ENCODE data around the gene LCN15. TPM values are rescaled to one million over a fixed set of nuclear protein-coding genes. Genes with fewer than 3 reads are reported as not detected.

LCN15 gene
- total and polyA plus RNA-seq, 9 donors: 0.16 to 4.0 (median 0.68) TPM; not detected in 1

DNA sequence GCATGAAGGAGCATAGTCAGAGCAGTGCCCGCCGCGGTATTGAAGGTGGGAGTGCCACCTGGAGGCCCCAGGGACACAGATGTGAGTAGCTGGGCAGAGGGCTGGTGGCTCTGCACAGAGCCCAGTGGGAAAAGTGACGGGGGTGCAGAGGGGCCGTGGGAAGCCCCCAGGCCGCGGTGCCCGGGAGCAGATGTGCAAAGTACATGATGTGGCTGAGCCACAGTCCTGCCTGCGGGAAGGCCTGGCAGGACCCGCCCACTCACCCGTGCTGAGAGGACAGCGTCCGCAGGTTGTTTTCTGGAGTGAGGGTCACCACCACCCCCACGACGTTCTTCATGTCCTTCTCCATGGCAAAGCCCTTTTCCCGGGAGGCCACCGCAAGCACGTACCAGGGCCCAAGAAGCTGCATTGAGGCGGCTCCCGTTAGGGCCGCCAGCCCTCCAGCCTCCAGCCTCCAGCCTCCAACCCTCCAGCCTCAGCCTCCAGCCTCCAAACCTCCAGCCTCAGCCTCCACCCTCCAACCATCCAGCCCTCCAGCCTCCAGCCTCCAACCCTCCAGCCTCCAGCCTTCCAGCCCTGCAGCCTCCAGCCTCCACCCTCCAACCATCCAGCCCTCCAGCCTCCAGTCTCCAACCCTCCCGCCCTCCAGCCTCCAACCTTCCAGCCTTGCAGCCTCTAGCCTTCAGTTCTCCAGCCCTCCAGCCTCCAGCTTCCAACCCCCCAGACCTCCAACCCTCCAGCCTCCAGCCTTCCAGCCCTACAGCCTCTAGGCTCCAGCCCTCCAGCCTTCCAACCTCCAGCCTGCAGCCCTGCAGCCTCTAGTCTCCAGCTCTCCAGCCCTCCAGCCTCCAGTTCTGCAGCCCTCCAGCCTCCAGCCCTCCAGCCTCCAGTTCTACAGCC is 16.9 kb downstream of the LCN15 start:
- H3K27me3 ChIP-seq (ENCODE audit: control insufficient read depth, insufficient read depth, low read length): peaks cover 8% of the 10 kb centered on the region
- 83% methylated on average over 22 of the region's 22 CpGs for WGBS (ENCODE audit: insufficient coverage)

DNA sequence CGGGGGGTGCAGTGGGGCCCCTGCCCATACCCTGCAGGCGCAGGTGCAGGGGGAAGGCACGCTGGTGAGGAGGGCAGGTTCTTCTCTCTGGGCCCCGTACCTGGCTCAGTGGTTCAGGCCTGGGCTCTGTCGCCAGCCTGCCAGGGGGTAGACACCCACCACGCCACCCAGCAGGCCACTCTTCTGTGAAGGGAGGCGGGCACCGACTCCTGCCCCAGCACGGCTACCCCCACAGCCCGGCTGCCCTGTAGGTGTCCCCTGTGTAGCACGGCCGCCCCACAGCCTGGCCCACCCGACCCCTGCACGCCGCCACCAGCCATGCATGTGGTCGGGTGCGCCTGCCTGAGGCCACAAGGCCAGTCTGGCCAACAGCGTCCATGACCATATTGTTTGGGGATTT is 17.7 kb downstream of the LCN15 start:
- Histone ChIP-seq H3K27ac (ENCODE audit: low read length) (no peak overlapping the region), H3K36me3 (ENCODE audit: control insufficient read depth, insufficient read depth, low read length) (no peaks in the 10 kb centered on the region), H3K27me3 (ENCODE audit: control insufficient read depth, insufficient read depth, low read length) (peaks cover 16% of the 10 kb centered on the region), H3K4me3 (ENCODE audit: low read length) (no peak overlapping the region), H3K9me3 (replicated peaks; ENCODE audit: control insufficient read depth, low read depth, low read length) (peaks cover 5% of the 10 kb centered on the region), H3K4me1 (ENCODE audit: control insufficient read depth, insufficient read depth, low read length) (peaks cover 16% of the 10 kb centered on the region)
- WGBS (ENCODE audit: insufficient coverage): 86% methylated on average over 18 of the region's 18 CpGs
- DNase-seq: no peak

More for the DNA sequence above, 16.9 kb downstream of the LCN15 start:
- Histone ChIP-seq H3K4me1 (ENCODE audit: control insufficient read depth, insufficient read depth, low read length) (peaks cover 8% of the 10 kb centered on the region), H3K4me3 (ENCODE audit: low read length) (no peak overlapping the region), H3K27ac (ENCODE audit: low read length) (no peak overlapping the region), H3K9me3 (replicated peaks; ENCODE audit: control insufficient read depth, low read depth, low read length) (peaks cover 9% of the 10 kb centered on the region), H3K36me3 (ENCODE audit: control insufficient read depth, insufficient read depth, low read length) (no peaks in the 10 kb centered on the region)
- DNase-seq: no peak

DNA sequence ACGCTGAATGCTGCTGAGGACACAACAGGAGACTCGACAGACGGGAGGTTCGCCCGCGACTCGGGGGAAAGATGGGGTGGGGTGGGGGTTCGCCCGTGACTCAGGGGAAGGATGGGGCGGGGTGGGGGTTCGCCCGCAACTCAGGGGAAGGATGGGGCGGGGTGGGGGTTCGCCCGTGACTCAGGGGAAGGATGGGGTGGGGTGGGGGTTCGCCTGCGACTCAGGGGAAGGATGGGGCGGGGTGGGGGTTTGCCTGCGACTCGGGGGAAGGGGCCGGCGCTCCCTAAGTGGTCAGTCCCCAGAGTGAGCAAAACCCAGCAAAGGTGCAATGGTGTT is 18.2 kb downstream of the LCN15 start:
- H3K27ac ChIP-seq (ENCODE audit: low read length): no peak overlapping the region
- no peaks in the 10 kb centered on the region for H3K36me3 ChIP-seq (ENCODE audit: control insufficient read depth, insufficient read depth, low read length)
- H3K27me3 ChIP-seq (ENCODE audit: control insufficient read depth, insufficient read depth, low read length): peaks cover 21% of the 10 kb centered on the region
- no peak overlapping the region for H3K4me3 ChIP-seq (ENCODE audit: low read length)
- peaks cover under 1% of the 10 kb centered on the region for H3K9me3 ChIP-seq (replicated peaks; ENCODE audit: control insufficient read depth, low read depth, low read length)
- WGBS (ENCODE audit: insufficient coverage): 73% methylated on average over 6 of the region's 22 CpGs
- H3K4me1 ChIP-seq (ENCODE audit: control insufficient read depth, insufficient read depth, low read length): peaks cover 21% of the 10 kb centered on the region
- DNase-seq: no peak

- no peak overlapping the region for H3K27ac ChIP-seq (ENCODE audit: low read length)
- peaks cover 27% of the 10 kb centered on the region for H3K4me1 ChIP-seq (ENCODE audit: control insufficient read depth, insufficient read depth, low read length)
- H3K4me3 ChIP-seq (ENCODE audit: low read length): no peak overlapping the region
- H3K9me3 ChIP-seq (replicated peaks; ENCODE audit: control insufficient read depth, low read depth, low read length): no peaks in the 10 kb centered on the region
- DNase-seq: no peak
- 74% methylated on average over 16 of the region's 23 CpGs for WGBS (ENCODE audit: insufficient coverage)
- H3K27me3 ChIP-seq (ENCODE audit: control insufficient read depth, insufficient read depth, low read length): peaks cover 26% of the 10 kb centered on the region
- H3K36me3 ChIP-seq (ENCODE audit: control insufficient read depth, insufficient read depth, low read length): no peaks in the 10 kb centered on the region
Observed at GRCh38 chr9:136745389-136746154, 18.7 kb downstream of the LCN15 start.

- H3K9me3 ChIP-seq (replicated peaks; ENCODE audit: control insufficient read depth, low read depth, low read length): no peaks in the 10 kb centered on the region
- peaks cover 34% of the 10 kb centered on the region for H3K27me3 ChIP-seq (ENCODE audit: control insufficient read depth, insufficient read depth, low read length)
- no peak overlapping the region for H3K4me3 ChIP-seq (ENCODE audit: low read length)
- DNase-seq: no peak
- H3K4me1 ChIP-seq (ENCODE audit: control insufficient read depth, insufficient read depth, low read length): peaks cover 28% of the 10 kb centered on the region
- H3K27ac ChIP-seq (ENCODE audit: low read length): no peak overlapping the region
- no peaks in the 10 kb centered on the region for H3K36me3 ChIP-seq (ENCODE audit: control insufficient read depth, insufficient read depth, low read length)
- 88% methylated on average over 7 of the region's 18 CpGs for WGBS (ENCODE audit: insufficient coverage)
Observed at GRCh38 chr9:136744773-136745172, 19.5 kb downstream of the LCN15 start.

GRCh38 chr9:136743639-136744211 is 20.6 kb downstream of the LCN15 start:
- no peaks in the 10 kb centered on the region for H3K9me3 ChIP-seq (replicated peaks; ENCODE audit: control insufficient read depth, low read depth, low read length)
- WGBS (ENCODE audit: insufficient coverage): 78% methylated on average over 16 of the region's 16 CpGs
- no peak overlapping the region for H3K27ac ChIP-seq (ENCODE audit: low read length)
- peaks cover 28% of the 10 kb centered on the region for H3K4me1 ChIP-seq (ENCODE audit: control insufficient read depth, insufficient read depth, low read length)
- no peak overlapping the region for H3K4me3 ChIP-seq (ENCODE audit: low read length)
- no peak for DNase-seq
- H3K27me3 ChIP-seq (ENCODE audit: control insufficient read depth, insufficient read depth, low read length): peaks cover 43% of the 10 kb centered on the region
- no peaks in the 10 kb centered on the region for H3K36me3 ChIP-seq (ENCODE audit: control insufficient read depth, insufficient read depth, low read length)

DNA sequence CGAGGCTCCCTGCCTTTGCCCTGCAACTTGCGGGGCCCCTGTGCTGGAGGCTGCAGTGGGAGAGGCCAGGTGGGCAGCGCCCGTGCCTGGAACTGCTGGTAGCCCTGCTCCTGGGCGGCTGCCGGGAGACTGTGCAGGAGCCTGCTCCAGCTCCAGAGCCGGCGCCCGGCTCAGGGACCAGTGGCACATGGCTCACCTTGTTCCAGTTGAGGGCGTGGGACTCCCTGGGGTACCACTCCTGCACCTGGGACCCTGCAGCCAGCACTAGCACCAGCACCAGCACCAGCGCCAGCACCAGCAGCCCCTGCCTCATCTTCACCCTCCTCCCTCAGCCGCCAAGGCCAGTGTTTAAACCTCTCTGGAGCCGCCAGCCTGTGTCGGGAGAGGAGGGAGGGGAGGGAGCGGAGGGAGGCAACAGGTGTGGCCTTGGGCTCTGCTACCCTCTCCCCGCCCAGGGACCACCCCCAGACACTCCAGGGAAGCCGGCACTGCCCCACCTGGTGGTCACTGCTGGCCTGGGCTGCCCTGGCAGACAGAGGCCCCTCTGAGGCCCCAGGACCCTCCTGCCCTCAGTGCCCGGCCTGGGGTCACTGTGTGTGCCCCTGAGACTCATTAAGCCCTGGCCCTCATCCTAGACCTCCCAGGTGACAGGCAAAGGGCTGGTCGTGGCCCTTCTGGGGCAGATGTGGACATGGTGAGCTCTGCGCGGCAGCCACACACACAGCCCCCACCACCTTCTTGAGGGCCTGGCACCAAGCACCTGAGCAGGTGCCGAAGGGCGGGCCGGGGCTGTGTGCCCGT is 21.5 kb downstream of the LCN15 start, which contains the start of gene LCN10:
Gene LCN10, minus strand, starts transcription at position 350 of the 801 bp plus-strand sequence. Its CDS starts 37 bp downstream, at position 313.
- no peaks in the 10 kb centered on the region for H3K9me3 ChIP-seq (replicated peaks; ENCODE audit: control insufficient read depth, low read depth, low read length)
- 30% methylated on average over 12 of the region's 25 CpGs for WGBS (ENCODE audit: insufficient coverage)
- H3K4me1 ChIP-seq (ENCODE audit: control insufficient read depth, insufficient read depth, low read length): peaks cover 28% of the 10 kb centered on the region
- H3K4me3 ChIP-seq (ENCODE audit: low read length): peak within 1 kb of the TSS; percentile 8
- H3K27me3 ChIP-seq (ENCODE audit: control insufficient read depth, insufficient read depth, low read length): peaks cover 51% of the 10 kb centered on the region
- no peaks in the 10 kb centered on the region for H3K36me3 ChIP-seq (ENCODE audit: control insufficient read depth, insufficient read depth, low read length)
- no peak for DNase-seq
- H3K27ac ChIP-seq (ENCODE audit: low read length): no peak within 1 kb of the TSS

- no peak overlapping the region for H3K27ac ChIP-seq (ENCODE audit: low read length)
- H3K36me3 ChIP-seq (ENCODE audit: control insufficient read depth, insufficient read depth, low read length): no peaks in the 10 kb centered on the region
- peaks cover 51% of the 10 kb centered on the region for H3K27me3 ChIP-seq (ENCODE audit: control insufficient read depth, insufficient read depth, low read length)
- peak overlapping the region; percentile 1 for H3K4me3 ChIP-seq (ENCODE audit: low read length)
- H3K4me1 ChIP-seq (ENCODE audit: control insufficient read depth, insufficient read depth, low read length): peaks cover 28% of the 10 kb centered on the region
- H3K9me3 ChIP-seq (replicated peaks; ENCODE audit: control insufficient read depth, low read depth, low read length): no peaks in the 10 kb centered on the region
- WGBS (ENCODE audit: insufficient coverage): 37% methylated on average over 24 of the region's 32 CpGs
- no peak for DNase-seq
Observed at GRCh38 chr9:136741883-136742571, 22.3 kb downstream of the LCN15 start.
